ENCODE data around the gene CXADR.
"Not testable (repeated sequence)": the region's sequence is repeated elsewhere in the genome, so short reads cannot be mapped to it uniquely, and the experiment has no call there.

Gene CXADR

DNA sequence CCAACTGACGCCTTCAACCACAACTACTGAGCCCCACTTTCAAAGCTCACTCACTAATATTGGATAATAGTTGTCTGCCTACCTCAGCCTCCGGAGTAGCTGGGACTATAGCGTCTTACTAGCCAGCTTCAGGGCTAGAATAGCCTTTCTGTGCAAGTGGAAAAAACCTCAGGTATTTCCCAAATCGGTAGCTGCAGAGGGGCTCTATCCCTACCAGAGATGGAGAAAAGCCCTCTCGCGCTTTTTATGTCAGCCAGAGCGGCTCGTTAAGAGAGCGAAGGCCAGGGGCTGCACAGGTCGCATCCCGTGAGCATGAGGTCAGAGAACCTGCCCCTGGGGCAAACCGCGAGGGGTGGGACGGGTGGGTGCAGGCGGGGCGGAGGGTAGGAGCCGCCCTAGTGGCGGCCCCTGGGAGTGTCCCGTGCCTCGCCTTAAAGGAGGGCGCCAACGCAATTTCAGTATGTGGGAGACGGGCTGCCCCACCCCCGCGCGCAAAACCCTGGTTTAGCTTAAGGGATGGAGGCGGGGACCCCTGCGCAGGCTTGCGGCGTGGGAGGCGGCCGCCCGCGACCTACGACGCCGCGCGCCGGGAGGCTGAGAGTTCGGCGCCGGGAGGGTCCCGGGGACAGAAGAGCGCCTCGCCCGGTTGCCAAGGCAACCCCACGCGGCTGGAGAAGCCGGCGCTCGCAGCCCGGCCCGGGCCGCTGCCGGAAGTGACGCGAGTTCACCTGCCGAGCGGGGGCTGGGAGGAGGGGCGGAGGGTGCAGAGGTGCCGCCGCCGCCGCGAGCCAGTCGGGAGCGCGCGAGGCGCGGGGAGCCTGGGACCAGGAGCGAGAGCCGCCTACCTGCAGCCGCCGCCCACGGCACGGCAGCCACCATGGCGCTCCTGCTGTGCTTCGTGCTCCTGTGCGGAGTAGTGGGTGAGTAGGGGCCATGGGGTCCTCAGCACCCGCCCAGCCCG is at the start of gene CXADR:
TSS of gene CXADR (plus strand) at position 791 of the 961 bp plus-strand sequence. CDS start at position 878, 87 bp downstream.
- DNase-seq (ENCODE audit: low read depth), result peak; percentile 53

DNA sequence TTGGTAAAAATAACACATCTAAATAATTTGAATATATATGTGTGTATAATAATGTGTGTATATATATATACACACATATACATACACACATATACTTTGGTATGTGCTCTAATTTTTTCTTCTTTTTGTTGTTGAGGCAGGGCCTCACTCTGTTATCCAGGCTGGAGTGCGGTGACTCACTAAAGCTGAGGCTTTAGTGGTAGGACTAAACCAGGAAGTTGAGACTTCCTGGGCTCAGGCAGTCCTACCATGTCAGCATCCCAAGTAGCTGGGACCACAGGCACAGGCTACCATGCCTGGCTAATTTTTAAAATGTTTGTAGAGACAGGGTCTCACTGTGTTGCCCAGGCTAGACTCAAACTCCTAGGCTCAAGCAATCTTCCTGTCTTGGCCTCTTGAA is 46.7 kb upstream of the CXADR start:
- DNase-seq (ENCODE audit: low read depth), result no peak

DNA sequence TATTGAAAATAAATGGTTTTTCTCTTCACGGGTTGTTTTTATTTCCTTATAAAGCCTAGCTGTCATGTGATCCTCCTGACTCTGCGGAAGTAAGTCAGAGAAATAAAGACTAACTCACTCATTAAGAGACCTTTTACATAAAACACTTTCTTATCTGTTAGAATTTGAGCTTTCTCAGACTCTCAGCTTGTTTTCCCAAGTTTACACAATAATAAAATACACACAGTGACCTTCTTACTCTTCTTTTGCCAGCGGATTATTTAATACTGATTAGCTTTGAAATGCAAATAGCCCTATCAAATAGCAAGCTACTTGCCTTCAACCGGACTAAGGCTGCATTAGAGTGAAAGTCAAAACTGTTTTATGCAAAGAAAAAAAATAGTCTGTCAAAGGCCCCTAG is 45.5 kb upstream of the CXADR start:
- DNase-seq (ENCODE audit: low read depth), result no peak

DNA sequence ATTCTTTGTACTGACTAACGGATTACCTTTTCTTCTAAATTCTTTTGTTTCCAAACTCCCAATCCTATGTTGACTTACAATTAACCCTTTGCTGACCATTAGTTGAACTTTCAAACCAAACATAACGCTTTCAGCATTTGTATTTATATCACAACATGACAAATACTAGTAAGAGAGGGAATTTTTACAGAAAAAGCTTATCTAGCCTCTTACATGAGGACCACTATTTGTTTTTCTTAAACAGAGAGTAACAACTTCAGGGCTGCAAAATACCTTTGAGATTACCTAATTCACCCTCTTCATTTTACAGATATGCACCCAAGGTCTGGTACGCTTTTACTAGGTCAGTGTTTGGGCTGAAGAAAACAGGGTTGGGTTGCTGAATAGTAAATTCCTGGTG is 45.0 kb upstream of the CXADR start:
- no peak for DNase-seq (ENCODE audit: low read depth)

DNA sequence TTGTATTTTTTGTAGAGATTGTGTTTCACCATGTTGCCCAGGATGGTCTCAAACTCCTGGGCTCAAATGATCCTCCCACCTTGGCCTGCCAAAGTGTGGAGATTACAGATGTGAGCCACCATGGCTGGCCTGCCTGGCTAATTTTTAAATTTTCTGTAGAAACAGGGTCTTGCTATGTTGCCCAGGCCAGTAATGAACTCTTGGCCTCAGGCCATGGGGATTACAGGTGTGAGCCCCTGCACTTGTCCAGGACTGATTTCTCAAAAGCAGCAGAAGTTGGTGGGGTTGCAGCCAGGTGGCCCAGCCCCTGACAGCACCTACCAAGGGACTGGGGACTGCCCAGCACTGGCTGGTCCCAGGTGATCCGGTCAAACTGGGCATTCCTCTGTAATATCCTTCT is 44.1 kb upstream of the CXADR start:
- DNase-seq (ENCODE audit: low read depth), result no peak

DNA sequence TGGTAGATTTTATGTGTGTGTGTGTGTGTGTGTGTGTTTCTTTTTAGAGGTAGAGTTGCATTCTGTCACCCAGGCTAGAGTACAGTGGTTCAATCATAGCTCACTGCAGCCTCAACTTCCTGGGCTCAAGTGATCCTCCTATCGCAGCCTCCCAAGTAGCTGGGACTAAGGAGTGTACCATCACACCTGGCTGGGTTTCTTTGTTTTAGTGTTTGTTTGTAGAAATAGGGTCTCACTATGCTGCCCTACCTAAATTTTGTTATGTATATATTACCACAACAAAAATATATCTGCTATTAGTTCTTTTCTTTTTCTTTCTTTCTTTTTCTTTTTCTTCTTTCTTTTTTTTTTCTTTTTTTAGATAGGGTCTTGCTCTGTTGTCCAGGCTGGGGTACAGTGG is 43.1 kb upstream of the CXADR start:
- no peak for DNase-seq (ENCODE audit: low read depth)

DNA sequence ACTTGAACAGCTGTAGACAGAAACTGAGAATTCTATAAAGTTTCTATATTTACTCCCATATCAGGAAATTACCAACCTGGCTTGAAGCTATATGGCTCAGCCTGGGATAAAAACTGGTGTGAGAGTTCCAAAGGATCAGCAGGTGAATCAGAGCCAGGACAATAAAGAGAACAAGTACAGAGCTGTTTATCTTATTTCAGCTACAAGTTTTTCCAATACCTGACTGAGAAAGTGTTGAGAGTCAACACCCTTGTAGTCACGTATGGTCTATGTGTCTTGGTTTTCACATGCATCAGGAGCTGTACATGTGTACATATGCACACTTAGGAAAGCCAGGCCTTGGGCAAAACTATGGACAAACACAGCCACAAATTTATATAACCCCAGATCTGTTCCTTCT is 40.7 kb upstream of the CXADR start:
- DNase-seq (ENCODE audit: low read depth), result no peak

DNA sequence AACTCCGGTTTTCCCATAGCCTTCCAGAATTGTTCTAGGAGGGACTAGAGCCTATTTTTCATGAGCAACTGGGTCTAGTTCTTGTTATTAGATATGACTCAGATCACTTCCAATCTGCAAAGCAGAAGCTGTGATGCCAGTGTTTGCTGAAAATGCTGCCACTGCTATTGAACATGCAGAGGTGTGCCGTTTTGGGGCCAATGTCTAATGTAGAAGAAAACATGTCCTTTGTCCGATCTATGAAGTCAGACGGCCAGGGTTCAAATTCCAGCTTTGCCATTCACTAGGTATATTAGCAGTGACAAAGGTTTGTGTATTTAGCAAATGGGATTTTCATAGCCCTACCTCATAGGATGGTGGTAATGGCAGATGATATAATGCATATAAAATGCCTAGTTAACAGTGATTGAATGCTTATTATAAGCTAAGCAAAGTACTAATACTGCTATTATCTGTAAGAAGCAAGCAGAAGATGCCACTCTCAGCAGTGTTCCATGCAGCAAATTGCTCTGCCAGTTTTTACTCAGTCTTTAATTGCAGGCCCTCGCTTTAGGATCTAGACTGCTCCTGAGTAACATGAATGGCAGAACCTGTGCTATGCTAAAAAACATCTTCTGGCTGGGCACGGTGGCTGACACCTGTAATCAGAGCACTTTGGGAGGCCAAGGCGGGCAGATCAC is 40.1 kb upstream of the CXADR start:
- DNase-seq (ENCODE audit: low read depth), result no peak

DNA sequence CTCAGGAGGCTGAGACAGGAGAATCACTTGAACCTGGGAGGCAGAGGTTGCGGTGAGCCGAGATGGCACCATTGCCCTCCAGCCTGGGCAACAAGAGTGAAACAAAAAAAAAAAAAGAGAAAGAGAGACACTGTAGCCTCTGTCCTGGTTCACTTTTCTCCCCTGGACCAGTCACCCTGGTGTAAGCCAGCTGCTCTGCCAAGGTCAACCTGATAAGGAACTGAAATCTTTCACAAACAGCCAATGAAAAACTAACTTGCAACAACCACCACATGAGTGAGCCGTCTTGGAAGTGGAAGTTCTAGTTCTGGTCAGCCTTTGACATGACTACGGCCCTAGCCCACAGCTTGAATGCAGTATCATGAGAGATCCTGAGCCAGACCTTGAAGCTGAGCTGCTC is 36.8 kb upstream of the CXADR start:
- DNase-seq (ENCODE audit: low read depth), result no peak

DNA sequence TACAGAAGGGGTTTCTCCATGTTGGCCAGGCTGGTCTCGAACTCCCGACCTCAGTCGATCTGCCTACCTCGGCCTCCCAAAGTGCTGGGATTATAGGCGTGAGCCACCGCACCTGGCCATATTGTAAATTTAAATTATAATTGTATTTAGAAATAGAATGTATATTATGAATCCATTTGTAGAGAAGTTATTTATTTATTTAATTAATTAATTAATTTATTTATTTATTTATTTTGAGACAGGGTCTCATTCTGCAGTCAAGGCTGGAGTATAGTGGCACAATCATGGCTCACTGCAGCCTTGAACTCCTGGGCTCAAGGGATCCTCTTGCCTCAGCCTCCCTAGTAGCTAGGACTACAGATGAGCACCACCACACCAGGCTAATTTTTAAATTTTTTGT is 34.7 kb upstream of the CXADR start:
- DNase-seq (ENCODE audit: low read depth), result not testable (repeated sequence)

DNA sequence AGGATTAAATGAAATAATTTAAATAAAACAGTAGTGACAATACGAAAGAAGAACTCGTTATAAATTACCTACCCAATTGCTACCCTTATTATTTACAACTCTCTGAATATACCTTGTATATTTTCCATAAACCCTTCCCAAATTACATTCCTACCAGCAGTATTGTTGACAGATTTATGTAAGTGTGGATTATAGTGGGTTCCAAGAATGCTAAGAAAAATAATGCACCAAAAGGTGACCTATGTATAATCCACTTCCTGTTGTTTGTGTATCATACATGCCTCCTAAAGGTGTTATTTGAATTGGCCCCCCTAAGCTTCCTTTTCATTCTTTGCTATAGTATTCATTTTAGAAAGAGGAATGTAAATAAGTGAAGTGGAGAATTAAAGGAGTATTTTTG is 33.2 kb upstream of the CXADR start:
- no peak for DNase-seq (ENCODE audit: low read depth)

DNA sequence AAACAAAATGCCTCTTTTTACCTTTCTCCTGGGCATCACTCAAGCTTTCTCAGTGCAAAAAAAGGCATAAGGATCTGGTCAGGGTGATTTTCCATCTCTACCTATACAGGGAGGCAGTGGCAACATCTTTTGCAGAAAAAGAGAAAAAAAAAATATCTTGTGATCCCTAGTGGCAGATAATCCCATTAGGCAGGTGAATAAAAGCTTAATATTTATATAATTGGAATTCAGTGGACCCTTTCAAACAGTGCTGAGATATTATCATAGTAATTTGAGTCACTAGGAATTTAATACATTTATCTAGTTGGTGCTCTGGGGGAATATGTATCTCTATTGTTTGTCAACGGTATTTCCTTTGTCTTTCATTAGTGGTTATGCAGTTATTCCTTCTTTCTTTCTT is 29.9 kb upstream of the CXADR start:
- DNase-seq (ENCODE audit: low read depth), result no peak

DNA sequence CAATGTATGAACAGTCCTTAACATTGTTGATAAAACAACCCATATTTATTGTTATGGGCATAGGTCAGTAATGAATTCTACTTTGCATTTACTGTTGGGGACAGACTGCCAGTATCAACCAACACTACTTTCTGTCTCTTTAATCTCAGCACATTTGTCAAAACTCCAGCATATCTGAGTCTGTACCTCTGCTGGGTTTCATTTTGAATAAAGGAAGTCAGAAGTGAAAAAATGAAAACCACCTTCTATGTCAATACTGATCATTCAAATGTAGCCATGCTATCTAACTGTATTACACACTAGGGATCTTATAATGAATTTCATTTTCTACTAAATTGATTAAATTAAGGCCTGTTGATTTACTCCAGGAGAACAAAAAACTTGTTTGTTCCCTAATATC is 24.2 kb upstream of the CXADR start:
- no peak for DNase-seq (ENCODE audit: low read depth)

DNA sequence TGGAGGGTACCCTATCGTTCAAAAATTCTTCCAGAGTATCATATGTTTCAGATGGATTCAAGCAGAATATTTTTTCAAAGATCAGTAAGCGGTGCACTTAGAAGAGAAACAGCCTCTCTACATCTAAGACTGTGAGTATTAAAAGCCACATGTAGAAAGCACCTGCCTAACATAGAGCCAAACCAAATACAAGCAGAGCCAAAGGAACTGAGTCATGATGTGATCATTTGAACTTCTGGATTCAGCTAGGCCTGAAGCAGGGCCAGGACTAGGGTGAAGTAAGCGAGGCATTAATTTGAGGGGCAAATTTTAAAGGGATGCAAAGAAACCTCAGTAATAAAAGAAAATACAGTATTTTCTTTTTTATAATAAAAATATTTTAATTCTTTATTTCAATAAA is 23.3 kb upstream of the CXADR start:
- not testable (repeated sequence) for DNase-seq (ENCODE audit: low read depth)

DNA sequence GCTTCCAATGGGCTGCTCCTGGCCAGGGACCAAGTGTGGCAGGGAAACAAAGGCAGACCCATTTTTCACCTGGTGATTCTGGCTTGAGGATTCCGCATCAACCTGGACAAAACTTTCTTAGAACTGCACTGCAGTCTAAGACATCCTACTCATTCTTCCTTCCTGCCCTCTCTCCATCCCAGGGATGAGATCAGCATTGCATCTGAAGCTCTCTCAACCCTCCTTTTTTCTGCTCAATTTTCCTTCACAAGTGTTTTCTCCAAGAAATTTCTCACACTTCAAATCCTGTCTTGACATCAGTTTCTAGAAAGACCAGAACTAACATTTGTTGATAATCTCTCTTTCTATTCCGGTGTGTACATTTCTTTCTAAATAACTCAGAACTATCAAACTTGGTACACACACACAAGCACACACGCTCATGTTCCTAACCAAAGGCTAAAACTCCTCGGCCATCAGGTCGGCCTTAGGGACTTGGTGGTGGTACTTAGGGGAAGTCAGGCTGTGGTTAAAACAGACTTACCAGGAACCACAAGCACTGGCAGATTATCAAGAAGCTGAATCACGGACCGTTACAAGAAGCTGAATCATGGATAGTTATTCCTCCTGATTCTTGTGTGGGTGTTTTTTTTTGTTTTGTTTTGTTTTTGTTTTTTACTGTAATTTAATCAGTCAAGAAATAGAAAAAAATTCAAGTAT is 21.0 kb upstream of the CXADR start:
- DNase-seq (ENCODE audit: low read depth), result no peak

DNA sequence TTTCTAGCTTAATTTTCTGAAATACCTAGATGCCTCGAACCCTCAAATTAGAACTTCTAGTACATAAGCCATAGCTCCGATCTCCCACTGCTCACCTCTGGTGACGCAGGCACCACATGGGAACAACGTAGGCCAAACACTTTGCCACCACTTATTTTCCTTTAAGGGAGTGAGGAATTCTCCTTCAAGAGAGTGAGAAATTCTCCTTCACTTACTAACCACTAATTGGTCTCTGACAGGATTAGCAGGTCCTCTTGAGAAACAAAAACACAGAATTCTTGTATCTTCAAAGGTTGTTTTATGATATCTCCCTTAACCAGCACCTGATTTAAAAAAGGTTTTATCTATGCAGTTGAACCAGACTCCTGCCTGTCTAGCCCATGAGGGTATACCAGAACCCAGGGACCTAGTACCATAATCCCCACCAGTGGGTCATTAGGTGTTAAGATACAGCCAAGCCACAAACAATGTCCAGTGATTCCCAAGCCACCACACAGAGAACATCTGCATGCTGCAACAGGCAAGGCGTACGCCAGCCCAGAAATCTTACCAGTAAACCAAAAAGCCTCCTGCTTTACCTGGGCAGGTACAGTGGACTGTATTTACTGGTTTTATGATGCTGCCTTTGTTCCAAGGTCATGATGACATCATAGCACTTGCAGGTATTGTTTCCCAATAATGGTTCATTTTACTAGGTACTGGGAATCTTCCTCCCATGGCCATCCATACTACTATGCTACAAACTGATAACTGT is 20.3 kb upstream of the CXADR start:
- DNase-seq (ENCODE audit: low read depth), result no peak

DNA sequence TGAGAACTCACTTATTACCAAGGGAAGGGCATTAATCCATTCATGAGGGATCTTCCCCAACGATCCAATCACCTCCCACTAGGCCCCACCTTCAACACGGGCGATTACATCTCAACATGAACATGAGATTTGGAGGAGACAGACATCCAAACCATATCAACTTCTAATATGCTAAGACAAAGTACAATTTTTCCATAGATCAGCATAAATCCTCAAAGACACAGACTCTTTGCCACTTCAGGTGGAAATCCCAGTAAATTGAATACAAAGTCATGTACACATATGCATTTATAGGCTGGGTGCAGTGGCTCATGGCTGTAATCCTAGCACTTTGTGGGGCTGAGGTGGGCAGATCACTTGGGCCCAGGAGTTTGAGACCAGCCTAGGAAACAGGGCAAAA is 18.8 kb upstream of the CXADR start:
- DNase-seq (ENCODE audit: low read depth), result no peak

DNA sequence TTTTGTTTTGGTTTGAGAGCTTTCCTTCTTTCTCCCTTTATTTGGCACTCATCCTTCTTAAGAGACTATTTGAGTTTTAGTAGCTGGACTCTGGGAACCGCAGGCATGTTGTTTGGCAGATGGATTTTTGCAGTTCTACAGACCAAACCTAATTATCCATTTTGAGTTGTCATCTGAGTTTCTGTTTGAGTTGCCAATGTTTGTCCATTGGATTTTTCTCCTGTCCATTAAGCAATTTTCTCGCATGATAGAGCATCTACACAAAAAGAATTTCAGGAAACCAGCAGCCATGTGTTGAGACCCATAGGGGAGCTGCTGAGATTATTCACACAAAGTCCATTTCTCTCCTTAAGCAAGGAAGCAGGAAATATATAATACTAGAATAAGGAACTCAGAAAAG is 17.2 kb upstream of the CXADR start:
- DNase-seq (ENCODE audit: low read depth), result no peak

DNA sequence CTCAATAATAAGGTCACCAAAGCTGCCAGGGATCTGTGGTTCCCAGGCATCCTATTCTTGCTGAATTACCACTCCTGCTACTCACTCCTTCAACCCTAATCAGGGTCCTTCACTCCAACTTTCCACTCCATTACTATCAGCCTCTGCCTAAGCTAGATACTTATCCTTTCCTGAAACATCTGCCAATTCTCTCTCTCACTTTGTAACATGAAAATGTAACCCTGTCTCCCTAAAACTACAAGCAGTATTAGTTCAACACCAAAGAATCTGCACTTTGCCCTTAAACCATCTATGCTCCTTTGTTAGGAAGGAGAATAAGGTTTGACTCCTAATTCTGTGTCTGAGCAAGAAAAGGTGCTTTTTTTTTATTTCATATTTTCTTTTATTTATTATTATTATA is 15.5 kb upstream of the CXADR start:
- no peak for DNase-seq (ENCODE audit: low read depth)

DNA sequence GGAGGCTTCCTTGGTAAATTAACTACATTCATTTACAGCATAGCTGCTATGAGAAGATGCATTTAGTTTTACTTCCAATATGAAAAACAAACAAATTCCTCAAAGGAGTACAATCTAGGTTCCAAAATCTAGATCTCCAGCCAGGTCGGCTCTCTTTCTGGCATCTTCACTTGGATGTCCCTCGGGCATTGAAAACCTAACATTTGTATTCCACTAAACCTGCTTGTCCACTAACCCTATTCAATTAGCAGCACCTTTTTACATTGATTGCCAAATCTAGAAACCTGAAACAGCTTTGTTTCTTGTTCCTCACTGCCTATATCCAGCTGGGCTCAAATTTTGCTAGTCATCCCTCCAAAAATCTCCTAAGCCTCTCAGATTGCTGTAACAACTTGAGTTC is 14.3 kb upstream of the CXADR start:
- DNase-seq (ENCODE audit: low read depth), result no peak

DNA sequence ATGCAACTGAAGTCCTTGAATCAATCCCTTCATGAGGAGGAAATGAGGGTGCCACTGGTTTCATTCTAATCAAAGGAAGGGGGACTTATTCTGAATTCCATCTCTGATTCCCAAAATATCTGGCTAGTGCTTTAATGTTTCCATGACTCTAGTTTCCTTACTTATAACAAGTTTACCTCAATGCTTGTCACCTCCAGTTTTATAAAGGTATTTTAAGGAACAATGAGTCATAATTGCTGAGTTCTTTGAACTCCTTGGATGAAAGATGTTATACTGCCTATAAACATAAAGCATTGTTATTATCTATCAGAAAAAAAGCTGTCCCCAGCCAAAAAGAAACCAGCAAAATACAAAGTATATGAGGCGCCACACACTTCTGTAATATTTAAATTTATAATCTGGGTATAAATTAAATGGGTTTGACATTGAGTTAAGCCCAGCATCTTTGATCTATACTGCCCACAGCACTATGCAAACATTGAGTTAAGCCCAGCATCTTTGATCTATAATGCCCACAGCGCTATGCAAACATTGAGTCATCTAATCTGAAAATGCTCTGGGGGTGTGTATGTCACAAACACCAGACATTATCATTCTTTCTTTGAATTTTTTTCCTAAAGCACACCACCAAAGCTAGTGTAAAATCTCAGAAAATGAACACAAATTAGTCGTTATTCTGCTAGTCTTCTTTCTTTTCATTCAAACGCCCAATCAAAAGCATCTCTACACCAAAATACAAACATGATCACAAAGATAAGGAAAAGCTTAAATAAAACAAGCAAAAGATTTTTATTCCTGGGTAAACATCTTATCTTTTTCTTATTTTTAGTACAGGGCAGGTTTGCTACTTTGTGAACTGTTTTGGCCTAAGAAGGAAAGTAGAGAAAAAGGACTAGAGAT is 11.5 kb upstream of the CXADR start:
- DNase-seq (ENCODE audit: low read depth), result no peak
